NAMALWA (cell line): ENCODE results near the gene FGFR3.
A peak's percentile ranks its signal among the peaks of the same experiment; 100 is the strongest.
"Not testable (repeated sequence)": the region's sequence is repeated elsewhere in the genome, so short reads cannot be mapped to it uniquely, and the experiment has no call there.

Experiments used
- DNase-seq: peaks from one replicate; pipeline ENCODE4 v3.0.0-alpha.2; 2015; ENCODE audit warnings: low spot score

Gene FGFR3

DNA sequence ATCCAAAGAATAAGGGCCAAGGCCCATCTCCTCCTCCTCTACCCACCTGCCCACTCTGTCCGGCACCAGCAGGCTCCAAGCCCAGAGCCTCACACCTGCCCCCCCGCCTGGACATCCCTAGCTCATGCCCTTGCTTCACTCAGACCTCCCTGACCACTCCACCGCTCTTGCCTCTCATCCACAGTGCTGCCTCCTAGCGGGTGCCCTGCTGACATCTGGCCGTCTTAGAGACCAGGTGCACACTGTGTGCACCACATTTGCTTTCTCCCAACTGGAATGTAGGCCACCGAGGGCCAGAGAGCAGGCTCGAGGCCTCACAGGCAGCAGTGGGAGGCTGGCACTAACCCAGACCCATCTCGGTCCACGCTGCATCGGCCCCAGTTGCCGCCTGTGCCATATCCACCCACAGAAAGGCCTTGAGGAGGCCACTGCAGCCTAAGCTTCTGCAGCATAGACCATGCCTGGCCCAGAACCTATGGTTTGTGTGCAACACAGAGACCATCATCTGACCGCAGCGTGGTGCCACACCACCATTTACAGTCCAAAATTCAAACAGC is 49.3 kb downstream of the FGFR3 start:
- no peak for DNase-seq

DNA sequence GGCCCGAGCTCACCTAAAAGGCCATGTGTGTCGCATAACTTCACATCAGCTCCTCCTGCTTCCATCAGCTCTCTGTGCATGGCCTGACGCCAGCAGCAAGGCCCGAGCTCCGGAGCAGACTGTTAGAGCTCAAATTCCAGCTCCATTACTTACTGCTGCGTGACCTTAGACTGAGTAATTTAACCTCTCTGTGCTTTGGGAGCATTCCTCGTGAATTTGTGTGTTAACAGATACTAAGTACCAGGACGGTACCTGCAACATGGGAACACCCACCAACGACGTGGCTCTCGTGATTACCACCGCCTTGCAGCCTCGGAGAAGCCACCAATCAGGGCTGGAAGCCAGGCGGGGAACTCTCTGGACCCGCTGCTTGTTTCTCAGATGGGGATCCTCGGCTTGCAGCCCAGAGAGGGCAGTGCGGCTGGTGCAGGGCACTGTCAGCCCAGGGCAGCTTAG is 49.9 kb downstream of the FGFR3 start:
- no peak for DNase-seq

DNA sequence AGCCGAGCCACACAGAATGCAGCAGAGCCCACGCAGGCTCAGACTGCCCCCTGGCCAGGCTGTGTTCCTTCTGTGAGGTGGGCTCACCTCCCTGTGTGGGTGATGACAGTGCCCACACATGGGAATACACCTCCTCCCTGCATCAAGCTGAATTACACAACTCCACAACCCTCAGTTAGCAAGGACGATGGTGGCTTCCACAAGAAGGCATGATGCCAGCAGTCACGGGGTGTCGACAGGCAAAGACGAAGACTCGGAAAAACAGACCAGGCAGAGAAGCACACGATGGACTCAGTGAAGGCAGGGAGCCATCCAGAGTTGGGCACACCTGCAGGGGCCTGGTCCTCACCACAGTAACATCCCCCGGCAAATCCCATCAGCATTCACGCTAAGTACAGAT is 50.8 kb downstream of the FGFR3 start:
- DNase-seq: no peak

GRCh38 chr4:1844618-1845017 is 51.5 kb downstream of the FGFR3 start:
- DNase-seq: not testable (repeated sequence)

GRCh38 chr4:1846580-1846979 is 53.5 kb downstream of the FGFR3 start:
- no peak for DNase-seq

DNA sequence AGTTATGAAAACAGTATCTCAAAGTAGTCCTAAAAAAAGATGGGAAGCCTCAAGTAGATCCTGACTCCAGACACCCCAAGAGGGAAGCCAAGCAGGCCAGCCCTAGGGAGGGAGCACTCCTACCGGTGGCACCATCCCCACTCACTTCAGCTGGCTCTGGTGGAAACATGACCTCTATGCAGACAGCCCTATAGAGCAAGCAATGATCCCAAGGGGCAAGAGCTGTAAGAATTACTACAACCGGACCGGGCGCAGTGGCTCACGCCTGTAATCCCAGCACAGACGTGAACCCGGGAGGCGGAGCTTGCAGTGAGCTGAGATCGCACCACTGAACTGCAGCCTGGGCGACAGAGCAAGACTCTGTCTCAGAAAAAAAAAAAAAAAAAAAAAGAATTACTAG is 57.2 kb downstream of the FGFR3 start:
- DNase-seq: no peak

DNA sequence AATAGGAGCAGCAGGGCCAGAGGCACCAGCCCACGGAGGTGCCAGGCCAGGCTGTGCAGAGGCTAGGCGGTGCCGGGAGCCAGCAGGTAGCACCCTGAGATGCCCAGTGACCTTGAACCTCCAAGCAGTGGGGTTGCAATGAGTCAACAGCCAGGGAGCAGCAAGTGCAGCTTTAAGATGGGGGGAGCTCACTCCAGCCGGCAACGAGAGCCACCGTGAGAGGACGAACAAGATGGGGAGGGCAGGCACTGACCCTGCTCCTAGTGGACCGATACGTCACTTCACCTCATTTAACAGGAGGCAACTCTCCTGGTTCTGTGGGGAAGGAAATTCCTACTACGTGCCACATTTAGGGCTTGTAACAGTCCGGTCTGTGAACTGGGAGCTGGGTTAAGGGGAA is 58.1 kb downstream of the FGFR3 start:
- DNase-seq: no peak

GRCh38 chr4:1851575-1852410 is 58.7 kb downstream of the FGFR3 start:
- DNase-seq: no peak

DNA sequence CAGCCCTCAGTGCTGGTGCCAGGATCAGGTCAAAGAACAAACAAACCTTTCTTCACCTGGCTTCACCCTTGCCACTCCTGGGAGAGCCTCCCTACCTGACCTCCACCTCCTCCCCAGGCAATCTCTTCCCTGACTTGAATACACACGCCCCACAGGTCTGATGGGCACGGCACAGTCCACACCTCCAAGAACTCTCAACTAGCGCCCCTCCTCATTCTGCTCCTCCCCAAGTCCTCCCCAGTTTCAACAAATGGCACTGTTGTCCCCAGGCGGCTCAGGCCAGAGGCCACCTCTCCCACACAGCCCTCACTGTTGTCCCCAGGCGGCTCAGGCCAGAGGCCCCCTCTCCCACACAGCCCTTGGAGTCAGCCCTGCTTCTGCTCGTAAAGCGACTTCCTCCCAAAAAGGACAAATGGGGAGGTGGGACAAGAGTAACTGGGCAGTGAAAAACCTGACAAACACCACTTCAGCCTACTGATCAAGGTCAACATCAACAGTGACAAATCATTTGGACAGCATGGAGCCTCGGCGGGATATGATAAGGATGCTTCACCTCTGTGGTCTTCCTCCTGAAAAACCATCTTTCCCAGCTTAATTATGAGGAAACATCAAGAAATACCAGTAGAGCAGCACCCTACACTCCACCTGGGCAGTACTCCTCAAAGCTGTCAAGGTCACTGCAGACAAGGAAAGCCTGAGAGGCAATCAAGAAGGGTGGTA is 60.0 kb downstream of the FGFR3 start:
- no peak for DNase-seq

- no peak for DNase-seq
Measured at GRCh38 chr4:1854752-1855151, 61.7 kb downstream of the FGFR3 start.

GRCh38 chr4:1855333-1856070 is 62.4 kb downstream of the FGFR3 start:
- peak; percentile 49 for DNase-seq

DNA sequence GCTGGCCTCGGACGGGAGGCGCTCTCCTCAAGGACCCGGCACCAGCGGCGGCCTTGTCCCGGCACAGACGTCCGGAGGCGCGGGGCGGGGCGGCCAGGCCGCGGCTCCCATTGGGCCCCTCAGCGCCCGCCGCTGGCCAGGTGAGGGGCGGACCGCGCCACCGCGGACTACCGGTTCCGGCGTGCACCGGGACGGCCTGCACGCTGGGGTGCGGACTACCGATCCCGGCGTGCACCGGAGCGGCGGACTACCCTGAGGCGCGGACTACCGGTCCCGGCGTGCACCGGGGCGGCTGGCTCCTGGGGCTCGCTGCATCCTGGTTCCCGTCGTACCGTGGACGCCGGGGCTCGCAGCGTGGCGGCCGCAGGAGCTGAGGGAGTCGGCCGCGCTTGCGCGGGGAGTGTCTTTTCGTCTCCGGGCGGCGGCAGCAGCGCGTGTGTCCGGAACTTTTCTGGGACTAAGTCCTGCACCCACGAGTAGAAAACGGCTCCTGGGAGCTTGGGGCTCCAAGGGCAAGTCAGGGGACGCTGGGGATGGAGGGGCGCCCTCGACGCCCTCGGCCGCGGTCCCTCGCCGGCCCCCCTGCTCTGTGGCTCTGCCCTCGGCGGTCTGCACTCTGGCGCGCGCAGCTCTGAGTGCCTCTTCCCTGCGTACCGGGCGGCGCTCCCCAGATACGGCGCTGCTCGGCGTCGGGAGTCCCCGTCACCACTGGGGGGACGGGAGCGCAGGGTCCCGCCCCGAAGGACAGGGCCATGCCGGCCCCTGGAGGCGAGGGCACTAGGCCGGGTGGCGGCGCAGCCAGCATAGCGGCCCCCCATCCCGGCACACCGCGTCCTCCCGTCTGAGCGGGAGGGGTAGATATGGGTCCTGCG is 63.2 kb downstream of the FGFR3 start, which contains the start of gene LETM1:
LETM1 (minus strand) TSS at position 86 of the 872 bp plus-strand sequence. CDS start 206 bp downstream, outside the sequence.
- DNase-seq: peak; percentile 83

- DNase-seq: no peak
Measured at GRCh38 chr4:1856943-1857699, 64.0 kb downstream of the FGFR3 start.

DNA sequence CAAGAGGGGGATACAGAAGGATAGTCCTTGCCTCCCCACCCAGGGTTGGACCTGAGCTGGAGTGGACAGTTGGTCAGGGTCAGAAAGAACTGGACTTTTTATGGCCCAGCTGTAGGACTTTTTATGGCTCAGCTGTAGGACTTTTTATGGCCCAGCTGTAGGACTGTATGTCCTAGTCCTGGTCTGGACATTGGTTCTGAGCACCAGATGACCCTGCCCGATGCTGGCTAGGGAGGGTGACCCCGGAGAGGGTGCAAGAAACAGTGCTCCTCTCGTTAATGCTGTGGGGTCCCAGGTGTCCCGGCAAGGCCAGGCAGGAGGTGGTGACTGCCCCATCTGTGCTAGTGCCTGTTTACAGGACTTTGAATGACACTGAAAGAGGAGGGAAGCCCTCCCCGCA is 64.8 kb downstream of the FGFR3 start:
- no peak for DNase-seq
